H9 (cell line): ENCODE measurements around the gene SSUH2. TPM values are rescaled to one million over a fixed set of nuclear protein-coding genes. Genes with fewer than 3 reads are reported as not detected.
A peak's percentile ranks its signal among the peaks of the same experiment; 100 is the strongest.

Experiments used
- DNase-seq: peaks from one replicate; pipeline ENCODE4 v3.0.0-alpha.2; 2017
- H2AFZ ChIP-seq: one replicate; pipeline ENCODE4 v1.6.1; 2013; ENCODE audit warnings: mild to moderate bottlenecking, low read length, control low read depth, moderate library complexity
- H2AK5ac ChIP-seq: 2 replicates; pipeline ENCODE4 v1.6.1; 2013; ENCODE audit warnings: low read length, control low read depth, mixed read lengths; ENCODE audit not compliant: insufficient read length
- H2BK120ac ChIP-seq: one replicate; pipeline ENCODE4 v1.6.1; 2013; ENCODE audit warnings: low read depth, mild to moderate bottlenecking, low read length, control low read depth, inconsistent platforms; ENCODE audit not compliant: poor library complexity, severe bottlenecking
- H2BK12ac ChIP-seq: 2 replicates; pipeline ENCODE4 v1.6.1; 2013; ENCODE audit warnings: low read length, control low read depth, mixed read lengths, low read depth; ENCODE audit not compliant: insufficient read length
- H2BK15ac ChIP-seq: 2 replicates; pipeline ENCODE4 v1.6.1; 2013; ENCODE audit warnings: low read depth, low read length, control low read depth
- H2BK20ac ChIP-seq: one replicate; pipeline ENCODE4 v1.6.1; 2013; ENCODE audit warnings: low read depth, mild to moderate bottlenecking, low read length, control low read depth, inconsistent platforms; ENCODE audit not compliant: poor library complexity, severe bottlenecking
- H2BK5ac ChIP-seq: 2 replicates; pipeline ENCODE4 v1.6.1; 2013; ENCODE audit warnings: low read length, control low read depth, mixed read lengths; ENCODE audit not compliant: insufficient read length
- H3K14ac ChIP-seq: 2 replicates; pipeline ENCODE4 v1.6.1; 2013; ENCODE audit warnings: low read length, control low read depth; ENCODE audit not compliant: insufficient read depth
- H3K18ac ChIP-seq: 2 replicates; pipeline ENCODE4 v1.6.1; 2013; ENCODE audit warnings: low read depth, mild to moderate bottlenecking, mixed read lengths, low read length, control low read depth; ENCODE audit not compliant: insufficient read length
- H3K23ac ChIP-seq: 2 replicates; pipeline ENCODE4 v1.6.1; 2013; ENCODE audit warnings: low read length, control low read depth, mixed read lengths, low read depth; ENCODE audit not compliant: insufficient read length
- H3K23me2 ChIP-seq: 2 replicates; pipeline ENCODE4 v1.6.1; 2013; ENCODE audit warnings: low read depth, mild to moderate bottlenecking, mixed read lengths, low read length, control low read depth; ENCODE audit not compliant: insufficient read length, poor library complexity, severe bottlenecking
- H3K27ac ChIP-seq: 2 replicates; pipeline ENCODE4 v1.5.1; 2013; ENCODE audit warnings: low read length, control low read depth, mixed read lengths, low read depth; ENCODE audit not compliant: insufficient read length
- H3K27me3 ChIP-seq: 2 replicates; pipeline ENCODE4 v1.6.1; 2013; ENCODE audit warnings: low read length, control low read depth, inconsistent platforms; ENCODE audit not compliant: insufficient read depth
- H3K4ac ChIP-seq: 2 replicates; pipeline ENCODE4 v1.6.1; 2013; ENCODE audit warnings: low read depth, mild to moderate bottlenecking, control low read depth, inconsistent platforms, low read length, moderate library complexity
- H3K4me1 ChIP-seq: 2 replicates; pipeline ENCODE4 v1.6.1; 2013; ENCODE audit warnings: low read length, control low read depth, inconsistent platforms; ENCODE audit not compliant: insufficient read depth
- H3K4me2 ChIP-seq: 2 replicates; pipeline ENCODE4 v1.6.1; 2013; ENCODE audit warnings: low read length, control low read depth, mixed read lengths; ENCODE audit not compliant: insufficient read length, insufficient read depth
- H3K56ac ChIP-seq: 2 replicates; pipeline ENCODE4 v1.6.1; 2013; ENCODE audit warnings: low read depth, mild to moderate bottlenecking, mixed read lengths, low read length, control low read depth; ENCODE audit not compliant: insufficient read length
- H3K79me1 ChIP-seq: 2 replicates; pipeline ENCODE4 v1.6.1; 2013; ENCODE audit warnings: low read depth, mild to moderate bottlenecking, moderate library complexity, low read length, control low read depth, inconsistent platforms; ENCODE audit not compliant: insufficient read depth, poor library complexity, severe bottlenecking
- H3K79me2 ChIP-seq: 2 replicates; pipeline ENCODE4 v1.6.1; 2013; ENCODE audit warnings: low read length, control low read depth, inconsistent platforms; ENCODE audit not compliant: insufficient read depth
- H3K9ac ChIP-seq: 2 replicates; pipeline ENCODE4 v1.6.1; 2013; ENCODE audit warnings: low read length, control low read depth, mixed read lengths; ENCODE audit not compliant: insufficient read length; ENCODE audit errors: extremely low read depth
- H3K9me3 ChIP-seq: one replicate; pipeline ENCODE4 v1.6.1; 2013; ENCODE audit warnings: low read depth, low read length, inconsistent platforms; ENCODE audit not compliant: control insufficient read depth
- H3T11ph ChIP-seq: one replicate; pipeline ENCODE4 v1.6.1; 2013; ENCODE audit warnings: mild to moderate bottlenecking, low read length, control low read depth, inconsistent platforms
- H4K20me1 ChIP-seq: one replicate; pipeline ENCODE4 v1.6.1; 2013; ENCODE audit not compliant: control insufficient read depth, insufficient read length, insufficient read depth
- H4K5ac ChIP-seq: 2 replicates; pipeline ENCODE4 v1.6.1; 2013; ENCODE audit warnings: low read depth, mild to moderate bottlenecking, mixed read lengths, low read length, control low read depth; ENCODE audit not compliant: insufficient read length
- H4K8ac ChIP-seq: replicated peaks from 2 replicates; pipeline ENCODE4 v1.6.1; 2013; ENCODE audit warnings: low read length, control low read depth, mixed read lengths, low read depth; ENCODE audit not compliant: insufficient read length
- H4K91ac ChIP-seq: 2 replicates; pipeline ENCODE4 v1.6.1; 2013; ENCODE audit warnings: low read depth, mild to moderate bottlenecking, moderate library complexity, mixed read lengths, low read length, control low read depth; ENCODE audit not compliant: insufficient read length
- H3K27ac Mint-ChIP-seq, 3 experiments: 2 replicates in 2 of 3; 3 replicates in 1 of 3; pipeline ENCODE4 v1.8.0; 2020 to 2021; ENCODE audit warnings: mixed read lengths in 3 of 3, mild to moderate bottlenecking in 1 of 3, moderate library complexity in 1 of 3
- H3K27me3 Mint-ChIP-seq: 2 replicates; pipeline ENCODE4 v1.8.0; 2021; ENCODE audit warnings: low read depth, mild to moderate bottlenecking, moderate library complexity, mixed read lengths
- H3K36me3 Mint-ChIP-seq, 3 experiments: 2 replicates in 2 of 3; 3 replicates in 1 of 3; pipeline ENCODE4 v1.8.0; 2020 to 2021; ENCODE audit warnings: low read depth in 3 of 3, mixed read lengths in 3 of 3; ENCODE audit not compliant: insufficient read depth in 1 of 3
- H3K4me1 Mint-ChIP-seq, 2 experiments: 2 replicates each; pipeline ENCODE4 v1.8.0; 2020; ENCODE audit warnings: mixed read lengths in 2 of 2
- H3K4me3 Mint-ChIP-seq, 2 experiments: 2 replicates in 1 of 2; 3 replicates in 1 of 2; pipeline ENCODE4 v1.8.0; 2020 to 2021; ENCODE audit warnings: mild to moderate bottlenecking in 2 of 2, mixed read lengths in 2 of 2, moderate library complexity in 1 of 2
- H3K9me3 Mint-ChIP-seq, 2 experiments: 2 replicates in 1 of 2; 3 replicates in 1 of 2; pipeline ENCODE4 v1.8.0; 2020; ENCODE audit warnings: mild to moderate bottlenecking in 2 of 2, mixed read lengths in 2 of 2, moderate library complexity in 1 of 2
- CTCF ChIP-seq: fragments of 200-600 bp; sonication (generic); conservative IDR thresholded peaks from 3 replicates; pipeline ENCODE4 v1.8.0; 2021; ENCODE audit warnings: antibody characterized with exemption, mild to moderate bottlenecking
- whole genome bisulfite sequencing: extraction: QIAGEN DNeasy Blood & Tissue Kit; methylation state at CpG from one replicate; pipeline ENCODE4 v1.1.7; 2013; ENCODE audit warnings: missing lambda C conversion rate, low lambda C conversion rate, mixed read lengths; ENCODE audit not compliant: insufficient read length; ENCODE audit errors: extremely low coverage; 5-methylcytosine and 5-hydroxymethylcytosine counted together
- total RNA-seq: library from RNA; stranded (reverse); gene quantifications from 2 replicates; pipeline ENCODE4 v1.2.1, GENCODE V29; 2021

The SSUH2 gene
- total RNA-seq, 1 experiment from 2014 or later, result 0.61 TPM

- no peak for TF ChIP-seq CTCF
- Histone ChIP-seq H3K14ac (no peak overlapping the region), H3K18ac (no peak overlapping the region), H4K91ac (no peak overlapping the region), H3K9me3 (no peaks in the 10 kb centered on the region), H4K8ac (no peak overlapping the region), H3K23me2 (no peaks in the 10 kb centered on the region), H3K56ac (no peak overlapping the region), H2BK20ac (no peak overlapping the region), H4K5ac (no peak overlapping the region), H2BK120ac (no peak overlapping the region), H2AK5ac (no peak overlapping the region), H3K79me2 (no peaks in the 10 kb centered on the region), H3K4me2 (no peak overlapping the region), H3K27me3 (no peaks in the 10 kb centered on the region), H2AFZ (no peak overlapping the region), H2BK5ac (no peak overlapping the region), H2BK12ac (no peak overlapping the region), H3T11ph (no peak overlapping the region), H2BK15ac (no peak overlapping the region), H3K27ac (no peak overlapping the region), H3K9ac (no peak overlapping the region), H3K79me1 (no peaks in the 10 kb centered on the region), H3K4ac (no peak overlapping the region), H3K4me1 (no peaks in the 10 kb centered on the region), H3K23ac (no peak overlapping the region), H4K20me1 (no peaks in the 10 kb centered on the region)
- Mint-ChIP-seq H3K4me3 (no peak overlapping the region; a peak in 1 of 5 replicates), H3K36me3 (peaks cover 2 to 16% (median 3%) of the 10 kb centered on the region in 3 experiments; a peak in 5 of 7 replicates), H3K4me1 (0 out of 4 replicates have a peak, but pooled peaks cover 2 to 8% of the 10 kb centered on the region in 2 experiments), H3K27ac (peak overlapping the region in 1 of 3 experiments; percentile 57; a peak in 1 of 7 replicates), H3K27me3 (no peaks in the 10 kb centered on the region), H3K9me3 (no peaks in the 10 kb centered on the region)
- DNase-seq, result no peak
- no CpG with 5 or more reads among the region's 2 CpGs for WGBS
These were observed 70.4 kb downstream of the SSUH2 start for GRCh38 chr3:8574040-8574669.
